A673 (cell line): ENCODE measurements around the gene FNDC3B. TPM values are rescaled to one million over a fixed set of nuclear protein-coding genes. Genes with fewer than 3 reads are reported as not detected.

Experiments used
- BruUV-seq: library from RNA; stranded (reverse); fragments of 400-500 nt; replicated peaks from 2 replicates; lab custom pipeline; 2021; lab: Mats Ljungman, UMichigan
- CTCF ChIA-PET: fragments of 300-600 bp; sonication (Branson Sonifier 250); formaldehyde crosslinking; loops from one replicate; lab custom pipeline; 2022; ENCODE audit warnings: antibody characterized with exemption; lab: Charles Lee
- POLR2A ChIA-PET: fragments of 300-600 bp; sonication (Branson Sonifier 250); formaldehyde crosslinking; loops from one replicate; lab custom pipeline; 2022; ENCODE audit warnings: antibody characterized with exemption; ENCODE audit not compliant: low non-redundant PET; lab: Charles Lee
- DNase-seq: peaks from one replicate; pipeline ENCODE4 v3.0.0-alpha.2; 2015; ENCODE audit warnings: low spot score
- H3K27ac ChIP-seq: fragments of 200-600 bp; sonication (generic); 2 replicates; pipeline ENCODE4 v1.5.1; 2016; ENCODE audit warnings: mixed run types, low read depth, mild to moderate bottlenecking, mixed read lengths, antibody characterized with exemption, low read length; ENCODE audit not compliant: poor library complexity, severe bottlenecking
- H3K27me3 ChIP-seq: fragments of 200-600 bp; sonication (generic); replicated peaks from 2 replicates; pipeline ENCODE4 v1.6.1; 2017; ENCODE audit warnings: mixed run types, low read depth, mild to moderate bottlenecking, mixed read lengths, antibody characterized with exemption, low read length; ENCODE audit not compliant: insufficient read depth, poor library complexity
- H3K36me3 ChIP-seq: fragments of 200-600 bp; sonication (generic); 2 replicates; pipeline ENCODE4 v1.6.1; 2016; ENCODE audit warnings: mixed run types, mild to moderate bottlenecking, mixed read lengths, antibody characterized with exemption, low read length; ENCODE audit not compliant: insufficient read depth, poor library complexity, severe bottlenecking
- H3K4me1 ChIP-seq: fragments of 200-600 bp; sonication (generic); 2 replicates; pipeline ENCODE4 v1.6.1; 2017; ENCODE audit warnings: mixed run types, mild to moderate bottlenecking, mixed read lengths, antibody characterized with exemption, low read length; ENCODE audit not compliant: insufficient read depth, poor library complexity, severe bottlenecking
- H3K4me3 ChIP-seq: fragments of 200-600 bp; sonication (generic); 2 replicates; pipeline ENCODE4 v1.5.1; 2016; ENCODE audit warnings: low read depth, mixed run types, mild to moderate bottlenecking, mixed read lengths, low read length; ENCODE audit not compliant: poor library complexity, severe bottlenecking
- H3K9me3 ChIP-seq: fragments of 200-600 bp; sonication (generic); 2 replicates; pipeline ENCODE4 v1.6.1; 2016; ENCODE audit warnings: mixed run types, low read depth, mild to moderate bottlenecking, mixed read lengths, antibody characterized with exemption, low read length; ENCODE audit not compliant: poor library complexity, severe bottlenecking
- CTCF ChIP-seq: fragments of 300-800, 200-600 bp; sonication (generic); conservative IDR thresholded peaks from 2 replicates; pipeline ENCODE4 v1.5.1; 2017; ENCODE audit warnings: low read depth, mild to moderate bottlenecking, antibody characterized with exemption, low read length, moderate library complexity, mixed read lengths
- EZH2 ChIP-seq: fragments of 200-600 bp; sonication (generic); IDR thresholded peaks from 2 replicates; pipeline ENCODE4 v1.6.1; 2017; ENCODE audit warnings: borderline replicate concordance, low read depth, mild to moderate bottlenecking, mixed read lengths, antibody characterized with exemption, low read length; ENCODE audit not compliant: poor library complexity, severe bottlenecking
- intact Hi-C: fragments of 100-400 bp; cut with micrococcal nuclease; formaldehyde crosslinking; loops from one replicate; pipeline ENCODE4 v1.10.0; 2022; ENCODE audit not compliant: unreplicated experiment
- total RNA-seq: library from RNA; stranded (reverse); gene quantifications from 2 replicates; pipeline ENCODE4 v1.2.3, GENCODE V29; 2021

Gene FNDC3B
- total RNA-seq, 1 experiment from 2014 or later: 50.8 TPM

GRCh38 chr3:172113710-172114109, 74.3 kb downstream of the FNDC3B start:
- no peak for DNase-seq
- Histone ChIP-seq H3K9me3 (no peaks in the 10 kb centered on the region), H3K27me3 (no peaks in the 10 kb centered on the region), H3K4me1 (no peaks in the 10 kb centered on the region), H3K4me3 (no peak overlapping the region), H3K36me3 (no peaks in the 10 kb centered on the region), H3K27ac (no peak overlapping the region)
- no TSS peak for BruUV-seq
- TF ChIP-seq EZH2: no peak
- no peak for TF ChIP-seq CTCF
- intact Hi-C loops: no loop called here
- ChIA-PET CTCF (no interaction called here), POLR2A (no interaction called here)

GRCh38 chr3:172115059-172115458, 75.7 kb downstream of the FNDC3B start:
- Histone ChIP-seq H3K4me1 (no peaks in the 10 kb centered on the region), H3K36me3 (no peaks in the 10 kb centered on the region), H3K9me3 (no peaks in the 10 kb centered on the region), H3K27ac (no peak overlapping the region), H3K27me3 (no peaks in the 10 kb centered on the region), H3K4me3 (no peak overlapping the region)
- no TSS peak for BruUV-seq
- DNase-seq: no peak
- intact Hi-C loops: no loop called here
- ChIA-PET POLR2A (no interaction called here), CTCF (no interaction called here)
- no peak for TF ChIP-seq EZH2
- TF ChIP-seq CTCF: no peak

- no peaks in the 10 kb centered on the region for H3K27me3 ChIP-seq
- H3K4me3 ChIP-seq: no peak overlapping the region
- no peak for DNase-seq
- no peak overlapping the region for H3K27ac ChIP-seq
- H3K9me3 ChIP-seq: no peaks in the 10 kb centered on the region
- intact Hi-C loops: no loop called here
- no peaks in the 10 kb centered on the region for H3K36me3 ChIP-seq
- POLR2A ChIA-PET: no interaction called here
- no TSS peak for BruUV-seq
- TF ChIP-seq CTCF (no peak), EZH2 (no peak)
- no peaks in the 10 kb centered on the region for H3K4me1 ChIP-seq
- CTCF ChIA-PET: no interaction called here
These were observed 76.4 kb downstream of the FNDC3B start for GRCh38 chr3:172115787-172116186.
